Neural progenitor cell (in vitro differentiated cells): ENCODE data around the gene AUTS2.

ENCODE experiments used
- EZH2 ChIP-seq: fragments of 200-600 bp; sonication (generic); IDR thresholded peaks from 2 replicates; pipeline ENCODE4 v1.6.1; 2017; ENCODE audit warnings: antibody characterized with exemption, mild to moderate bottlenecking, moderate library complexity
- TF ChIP-seq, protein P1 (sequence below): fragments of 200-600 bp; sonication (generic); IDR thresholded peaks from 2 replicates; pipeline ENCODE4 v1.5.1; 2017; ENCODE audit warnings: antibody characterized with exemption, mild to moderate bottlenecking

DNA sequence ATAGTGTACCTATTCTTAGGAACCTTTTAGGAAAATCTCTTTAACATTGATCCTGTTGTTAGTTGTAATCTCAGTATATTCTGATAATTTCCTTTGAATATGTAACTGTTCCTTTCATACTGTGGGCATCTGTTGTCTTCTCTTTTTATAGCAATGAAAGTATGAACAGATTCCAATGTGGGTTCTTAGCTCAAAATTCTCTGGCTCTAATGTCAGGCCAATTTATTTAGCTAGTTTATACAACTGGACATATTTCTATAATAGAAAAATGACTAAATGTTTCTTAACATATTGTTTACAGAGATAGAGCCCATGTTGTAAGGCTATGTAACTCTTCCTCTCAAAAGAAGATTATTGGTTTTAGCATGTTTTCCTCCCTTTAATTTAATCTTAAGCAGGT, 363.2 kb downstream of the AUTS2 start:
- TF ChIP-seq, protein P1, sequence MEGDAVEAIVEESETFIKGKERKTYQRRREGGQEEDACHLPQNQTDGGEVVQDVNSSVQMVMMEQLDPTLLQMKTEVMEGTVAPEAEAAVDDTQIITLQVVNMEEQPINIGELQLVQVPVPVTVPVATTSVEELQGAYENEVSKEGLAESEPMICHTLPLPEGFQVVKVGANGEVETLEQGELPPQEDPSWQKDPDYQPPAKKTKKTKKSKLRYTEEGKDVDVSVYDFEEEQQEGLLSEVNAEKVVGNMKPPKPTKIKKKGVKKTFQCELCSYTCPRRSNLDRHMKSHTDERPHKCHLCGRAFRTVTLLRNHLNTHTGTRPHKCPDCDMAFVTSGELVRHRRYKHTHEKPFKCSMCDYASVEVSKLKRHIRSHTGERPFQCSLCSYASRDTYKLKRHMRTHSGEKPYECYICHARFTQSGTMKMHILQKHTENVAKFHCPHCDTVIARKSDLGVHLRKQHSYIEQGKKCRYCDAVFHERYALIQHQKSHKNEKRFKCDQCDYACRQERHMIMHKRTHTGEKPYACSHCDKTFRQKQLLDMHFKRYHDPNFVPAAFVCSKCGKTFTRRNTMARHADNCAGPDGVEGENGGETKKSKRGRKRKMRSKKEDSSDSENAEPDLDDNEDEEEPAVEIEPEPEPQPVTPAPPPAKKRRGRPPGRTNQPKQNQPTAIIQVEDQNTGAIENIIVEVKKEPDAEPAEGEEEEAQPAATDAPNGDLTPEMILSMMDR: no peak
- TF ChIP-seq EZH2: no peak
